Measurements from ENCODE around the gene ATP8A2. TPM values are rescaled to one million over a fixed set of nuclear protein-coding genes. Genes with fewer than 3 reads are reported as not detected.
"Not testable (repeated sequence)": the region's sequence is repeated elsewhere in the genome, so short reads cannot be mapped to it uniquely, and the experiment has no call there.

The ATP8A2 gene
- total RNA-seq, 2 experiments from 2014 or later, result 0.10 to 0.15 TPM

DNA sequence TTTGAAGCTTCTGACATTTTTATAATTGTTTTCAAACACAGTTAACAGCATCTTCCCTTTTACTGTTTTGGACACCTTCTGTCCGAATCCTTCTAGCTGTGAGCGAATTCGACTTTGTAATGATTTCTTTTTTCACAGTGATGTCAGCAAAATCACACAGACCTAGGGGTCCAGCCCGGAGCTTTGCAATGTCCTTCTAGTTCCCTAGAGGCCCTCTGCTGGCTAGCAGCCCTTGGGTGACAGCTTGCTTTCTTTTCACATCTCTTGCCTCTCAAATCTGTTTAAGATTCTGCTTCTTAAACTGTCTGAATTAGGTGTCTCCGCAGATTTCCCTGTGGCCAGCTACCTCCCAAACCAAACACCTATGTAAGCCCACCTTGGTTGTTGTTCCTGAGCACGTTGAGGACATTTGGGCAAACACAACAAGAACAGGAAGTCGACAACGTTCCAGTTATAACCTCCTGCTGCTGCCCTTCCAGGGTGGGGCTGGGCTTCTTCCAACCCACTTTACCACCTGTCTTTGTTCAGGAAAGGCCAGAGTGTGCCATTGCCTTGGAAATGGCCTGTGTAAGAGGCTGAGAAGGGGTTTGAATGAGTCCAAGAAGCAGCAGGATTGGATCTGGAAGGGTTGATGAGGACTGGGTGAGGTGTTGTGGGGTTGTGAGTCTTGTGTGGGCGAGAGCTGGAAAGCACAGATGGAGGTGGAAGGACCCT lies 123.1 kb downstream of the ATP8A2 start:
- ChIA-PET POLR2A (no interaction called here), CTCF (interaction anchor here (0.6 to 1.6 kb wide), 2 partner anchors 16 to 279 kb away, joined by 3 to 4 read pairs; no protein-coding TSS in a partner anchor)
- H3K4me3 Mint-ChIP-seq, result no peak overlapping the region
- no peaks in the 10 kb centered on the region for H3K36me3 Mint-ChIP-seq (ENCODE audit: low read depth)
- no peak overlapping the region for H3K27ac Mint-ChIP-seq
- no peak for DNase-seq
- H3K4me1 Mint-ChIP-seq, result no peaks in the 10 kb centered on the region
- peaks cover 2% of the 10 kb centered on the region for H3K27me3 Mint-ChIP-seq
- H3K9me3 Mint-ChIP-seq, result no peaks in the 10 kb centered on the region

DNA sequence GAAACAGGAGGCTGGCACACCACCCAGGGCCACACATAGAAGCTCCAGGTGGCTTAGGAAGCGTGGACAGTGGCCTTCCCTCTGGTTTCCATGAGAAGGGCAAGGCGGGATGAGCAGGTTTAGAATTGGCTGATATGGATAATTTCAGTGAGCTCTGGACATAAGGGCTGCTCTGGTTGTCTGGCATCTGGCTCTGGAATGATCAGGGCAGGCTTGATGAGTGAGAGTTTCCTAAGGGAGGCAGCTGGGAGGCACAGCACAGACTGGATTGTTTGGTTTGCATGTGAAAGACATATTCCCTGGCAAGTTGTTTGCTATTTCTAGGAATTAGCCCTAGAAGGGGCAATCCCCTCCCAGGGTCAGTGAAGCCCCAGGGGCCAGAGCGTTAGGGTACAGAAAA lies 129.5 kb downstream of the ATP8A2 start:
- Mint-ChIP-seq H3K36me3 (ENCODE audit: low read depth) (no peaks in the 10 kb centered on the region), H3K27ac (no peak overlapping the region), H3K27me3 (peaks cover 2% of the 10 kb centered on the region), H3K4me3 (no peak overlapping the region), H3K9me3 (no peaks in the 10 kb centered on the region), H3K4me1 (no peaks in the 10 kb centered on the region)
- CTCF ChIA-PET, result no interaction called here
- DNase-seq, result no peak
- POLR2A ChIA-PET, result no interaction called here

DNA sequence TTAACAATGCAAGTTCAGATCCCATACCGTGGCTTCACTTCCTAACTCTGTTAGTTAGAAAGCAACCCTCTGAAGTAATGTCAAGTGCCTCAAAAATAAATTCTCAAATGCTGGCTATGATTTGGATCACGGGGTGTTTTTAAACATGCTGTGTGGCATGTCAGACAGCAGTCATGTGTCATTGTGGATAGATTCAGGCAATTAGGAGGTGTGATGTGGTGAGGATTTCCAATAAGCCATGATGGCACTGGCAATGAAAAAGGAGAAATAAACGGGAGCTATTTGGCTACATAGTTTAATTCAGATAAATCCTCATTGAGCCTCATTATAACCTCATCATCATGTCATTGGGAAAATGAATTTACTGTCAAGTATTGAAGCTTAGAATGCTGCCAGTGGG lies 130.3 kb downstream of the ATP8A2 start:
- Mint-ChIP-seq H3K27me3 (peaks cover 2% of the 10 kb centered on the region), H3K27ac (no peak overlapping the region), H3K4me1 (no peaks in the 10 kb centered on the region), H3K4me3 (no peak overlapping the region), H3K9me3 (no peaks in the 10 kb centered on the region), H3K36me3 (ENCODE audit: low read depth) (no peaks in the 10 kb centered on the region)
- CTCF ChIA-PET, result no interaction called here
- no peak for DNase-seq
- POLR2A ChIA-PET, result no interaction called here

GRCh38 chr13:25502551-25502950 lies 130.8 kb downstream of the ATP8A2 start:
- DNase-seq, result no peak
- Mint-ChIP-seq H3K9me3 (no peaks in the 10 kb centered on the region), H3K27ac (no peak overlapping the region), H3K4me1 (no peaks in the 10 kb centered on the region), H3K4me3 (no peak overlapping the region), H3K27me3 (peaks cover 2% of the 10 kb centered on the region), H3K36me3 (ENCODE audit: low read depth) (no peaks in the 10 kb centered on the region)
- ChIA-PET POLR2A (no interaction called here), CTCF (no interaction called here)

DNA sequence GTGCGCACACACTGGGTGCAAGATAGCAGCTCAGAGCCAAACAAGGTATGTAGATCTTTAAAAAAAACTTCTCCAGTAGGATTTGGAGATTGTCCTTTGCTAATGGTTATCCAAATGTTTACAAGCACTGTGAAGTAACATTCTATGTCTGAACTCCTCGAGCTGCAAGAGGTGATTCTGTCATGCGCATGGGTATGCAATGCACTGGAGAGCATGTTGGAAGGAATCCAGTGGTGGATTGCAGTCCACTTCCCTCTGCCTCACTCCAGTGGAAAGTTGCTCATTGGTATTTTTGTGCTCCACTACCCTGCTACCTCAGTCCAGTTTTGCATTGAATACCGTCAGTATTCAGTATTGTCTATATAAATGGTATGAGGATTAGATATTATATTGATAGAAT lies 132.1 kb downstream of the ATP8A2 start:
- no peak overlapping the region for H3K27ac Mint-ChIP-seq

DNA sequence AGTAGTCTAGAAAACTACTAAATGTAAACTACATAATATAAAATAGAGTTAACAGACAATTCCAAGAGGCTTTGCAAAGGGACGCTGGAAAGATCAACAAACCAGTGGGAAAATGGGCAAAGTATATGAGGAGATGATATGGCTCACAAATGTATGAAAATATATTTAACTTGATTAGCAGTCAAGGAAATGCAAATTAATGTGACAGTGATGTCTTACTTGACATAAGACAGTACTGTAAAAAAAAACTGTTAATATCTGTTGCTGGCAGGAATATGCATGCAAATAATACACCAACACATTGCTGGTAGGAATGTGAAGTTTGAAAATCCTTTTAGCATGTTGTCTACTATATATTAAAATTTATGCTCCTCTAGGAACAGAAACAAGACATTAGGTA lies 136.1 kb downstream of the ATP8A2 start:
- DNase-seq, result no peak
- peaks cover 3% of the 10 kb centered on the region for H3K27me3 Mint-ChIP-seq
- no peak overlapping the region for H3K27ac Mint-ChIP-seq
- ChIA-PET CTCF (no interaction called here), POLR2A (no interaction called here)
- no peaks in the 10 kb centered on the region for H3K36me3 Mint-ChIP-seq (ENCODE audit: low read depth)
- H3K9me3 Mint-ChIP-seq, result peaks cover 3% of the 10 kb centered on the region
- no peaks in the 10 kb centered on the region for H3K4me1 Mint-ChIP-seq
- no peak overlapping the region for H3K4me3 Mint-ChIP-seq

More for the DNA sequence above, 132.1 kb downstream of the ATP8A2 start:
- ChIA-PET CTCF (no interaction called here), POLR2A (no interaction called here)
- Mint-ChIP-seq H3K9me3 (no peaks in the 10 kb centered on the region), H3K27me3 (peaks cover 5% of the 10 kb centered on the region), H3K36me3 (ENCODE audit: low read depth) (no peaks in the 10 kb centered on the region), H3K4me3 (no peak overlapping the region), H3K4me1 (no peaks in the 10 kb centered on the region)
- no peak for DNase-seq

GRCh38 chr13:25513060-25513459 lies 141.3 kb downstream of the ATP8A2 start:
- H3K27ac Mint-ChIP-seq, result not testable (repeated sequence)

DNA sequence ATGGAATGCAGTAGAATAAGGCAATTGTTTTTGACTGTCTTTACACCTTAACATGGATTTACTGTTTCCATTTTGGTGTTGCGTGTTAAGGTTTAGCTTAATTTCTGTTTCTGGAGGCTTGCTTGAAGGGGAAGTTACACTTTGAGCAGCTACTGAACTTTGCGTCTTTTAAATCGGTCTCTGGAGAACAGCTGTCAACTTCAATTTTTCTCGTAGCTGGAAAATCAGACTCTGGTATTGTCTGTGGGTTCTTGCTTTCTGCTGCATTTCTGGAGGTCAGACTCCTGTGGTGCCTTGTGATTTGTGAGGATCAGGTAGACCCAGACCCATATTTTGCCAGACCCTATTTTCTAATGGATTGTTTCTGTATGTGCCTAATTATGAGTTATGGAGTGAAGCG lies 146.7 kb downstream of the ATP8A2 start:
- peaks cover 4% of the 10 kb centered on the region for H3K27me3 Mint-ChIP-seq
- no peak overlapping the region for H3K27ac Mint-ChIP-seq
- POLR2A ChIA-PET, result no interaction called here
- DNase-seq, result no peak
- CTCF ChIA-PET, result no interaction called here
- H3K9me3 Mint-ChIP-seq, result peaks cover 2% of the 10 kb centered on the region
- no peaks in the 10 kb centered on the region for H3K36me3 Mint-ChIP-seq (ENCODE audit: low read depth)
- H3K4me3 Mint-ChIP-seq, result no peak overlapping the region
- no peaks in the 10 kb centered on the region for H3K4me1 Mint-ChIP-seq

More at GRCh38 chr13:25513060-25513459, 141.3 kb downstream of the ATP8A2 start:
- H3K27me3 Mint-ChIP-seq; H3K4me3 Mint-ChIP-seq; H3K36me3 Mint-ChIP-seq (ENCODE audit: low read depth); CTCF ChIA-PET; POLR2A ChIA-PET; H3K9me3 Mint-ChIP-seq; DNase-seq; H3K4me1 Mint-ChIP-seq: not testable (repeated sequence)

DNA sequence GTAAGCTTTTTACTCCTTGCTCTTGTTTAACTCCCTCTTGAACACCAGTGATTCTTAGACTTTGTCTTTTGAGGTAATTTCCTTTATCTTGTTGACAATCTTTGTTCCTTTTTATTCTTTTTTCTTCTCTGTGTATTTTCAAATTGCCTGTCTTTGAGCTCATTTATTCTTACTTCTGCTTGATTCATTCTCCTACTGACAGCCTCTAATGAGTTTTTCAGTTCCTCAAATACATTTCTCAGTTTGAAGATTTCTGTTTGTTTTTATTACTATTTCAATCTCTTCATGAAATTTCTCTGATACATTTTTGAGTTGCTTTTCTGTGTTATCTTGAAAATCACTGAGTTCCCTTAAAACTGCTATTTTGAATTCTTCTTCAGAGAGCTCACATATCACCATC lies 154.1 kb downstream of the ATP8A2 start:
- POLR2A ChIA-PET, result no interaction called here
- Mint-ChIP-seq H3K4me3 (no peak overlapping the region), H3K27ac (no peak overlapping the region), H3K27me3 (peaks cover 6% of the 10 kb centered on the region), H3K9me3 (peaks cover 9% of the 10 kb centered on the region), H3K36me3 (ENCODE audit: low read depth) (no peaks in the 10 kb centered on the region), H3K4me1 (no peaks in the 10 kb centered on the region)
- CTCF ChIA-PET, result no interaction called here
- no peak for DNase-seq

DNA sequence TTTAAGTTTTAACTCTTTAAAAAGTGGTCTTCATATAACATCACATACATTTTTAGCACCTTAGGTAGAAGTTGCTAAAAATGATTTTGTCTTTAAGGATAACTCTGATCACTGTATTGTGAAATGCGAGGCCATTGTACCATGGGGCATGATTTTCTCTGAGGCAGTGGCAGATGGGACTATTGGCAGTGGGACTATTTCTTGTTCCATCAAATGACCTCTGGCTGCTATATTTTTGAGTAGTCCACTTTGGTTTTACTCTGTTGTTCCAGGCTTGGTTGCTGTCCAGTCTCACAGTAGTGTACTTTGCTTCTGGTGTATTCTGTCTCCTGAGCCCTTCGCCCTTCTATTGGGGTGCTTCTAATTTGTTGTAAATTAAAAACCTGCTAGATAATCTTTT lies 156.5 kb downstream of the ATP8A2 start:
- Mint-ChIP-seq H3K4me1 (no peaks in the 10 kb centered on the region), H3K9me3 (peaks cover 7% of the 10 kb centered on the region), H3K27me3 (peaks cover 6% of the 10 kb centered on the region), H3K27ac (no peak overlapping the region), H3K36me3 (ENCODE audit: low read depth) (no peaks in the 10 kb centered on the region), H3K4me3 (no peak overlapping the region)
- ChIA-PET POLR2A (no interaction called here), CTCF (interaction anchor here (0.6 kb wide), 1 partner anchor 382 kb away, joined by 3 read pairs; no protein-coding TSS in a partner anchor)
- DNase-seq, result no peak

- H3K9me3 Mint-ChIP-seq, result peaks cover 7% of the 10 kb centered on the region
- no peak overlapping the region for H3K4me3 Mint-ChIP-seq
- POLR2A ChIA-PET, result no interaction called here
- no peaks in the 10 kb centered on the region for H3K4me1 Mint-ChIP-seq
- H3K36me3 Mint-ChIP-seq (ENCODE audit: low read depth), result no peaks in the 10 kb centered on the region
- peaks cover 4% of the 10 kb centered on the region for H3K27me3 Mint-ChIP-seq
- CTCF ChIA-PET, result no interaction called here
- no peak overlapping the region for H3K27ac Mint-ChIP-seq
- DNase-seq, result no peak
Observed at GRCh38 chr13:25529425-25529824, 157.7 kb downstream of the ATP8A2 start.

DNA sequence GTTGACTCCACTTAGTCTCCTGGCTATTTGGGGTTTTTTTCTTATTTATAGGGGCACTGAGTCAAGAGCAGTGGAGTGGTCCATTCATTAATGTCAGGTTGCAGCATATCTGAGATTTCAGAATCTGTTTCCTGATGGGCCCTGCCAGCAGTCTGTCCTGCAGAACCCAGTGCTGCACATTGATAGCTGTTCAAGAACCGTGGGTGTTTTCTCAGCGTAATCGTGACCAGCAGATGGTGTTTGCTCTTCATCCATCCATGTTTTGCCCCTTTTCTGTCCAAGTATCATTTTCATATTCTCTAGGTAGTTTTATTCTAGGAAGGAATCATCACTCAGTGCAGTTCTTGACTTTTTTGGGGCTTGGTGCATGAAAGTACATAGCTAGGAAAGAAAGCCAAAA lies 166.5 kb downstream of the ATP8A2 start:
- Mint-ChIP-seq H3K9me3 (no peaks in the 10 kb centered on the region), H3K36me3 (ENCODE audit: low read depth) (no peaks in the 10 kb centered on the region), H3K4me1 (no peaks in the 10 kb centered on the region), H3K27me3 (peaks cover 5% of the 10 kb centered on the region), H3K27ac (no peak overlapping the region), H3K4me3 (no peak overlapping the region)
- no peak for DNase-seq
- CTCF ChIA-PET, result no interaction called here
- POLR2A ChIA-PET, result no interaction called here

DNA sequence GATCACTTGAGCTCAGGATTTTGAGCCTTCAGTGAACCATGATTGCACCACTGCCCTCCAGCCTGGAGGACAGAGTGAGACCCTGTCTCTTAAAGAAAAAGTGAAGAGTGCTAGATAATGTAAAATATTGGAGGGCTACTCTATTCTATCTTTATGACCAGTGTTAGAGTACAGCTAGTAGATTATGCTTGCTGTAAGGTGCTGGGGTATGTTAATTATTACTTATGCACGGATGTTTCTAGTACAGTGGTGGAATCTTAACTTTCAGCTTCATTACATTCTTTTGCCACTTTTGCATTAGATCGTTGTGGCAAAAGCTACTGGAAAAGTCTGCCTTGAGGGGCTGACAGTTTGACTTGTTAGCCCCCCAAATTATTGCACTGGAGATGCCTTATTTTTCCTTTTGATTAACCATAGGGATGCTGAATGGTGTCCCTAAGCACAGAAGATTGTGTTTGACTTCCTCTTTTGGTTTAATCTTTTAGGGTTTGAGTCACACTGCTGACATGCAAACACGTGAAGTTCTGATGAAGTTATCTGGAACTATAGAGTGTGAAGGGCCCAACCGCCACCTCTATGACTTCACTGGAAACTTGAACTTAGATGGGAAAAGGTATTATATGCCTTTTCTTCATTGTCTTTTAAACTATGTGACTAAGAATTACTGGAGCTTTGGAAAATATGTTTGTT lies 169.8 kb downstream of the ATP8A2 start:
- Mint-ChIP-seq H3K27ac (no peak overlapping the region), H3K4me3 (no peak overlapping the region), H3K36me3 (ENCODE audit: low read depth) (no peaks in the 10 kb centered on the region), H3K9me3 (no peaks in the 10 kb centered on the region), H3K4me1 (no peaks in the 10 kb centered on the region), H3K27me3 (peaks cover 9% of the 10 kb centered on the region)
- ChIA-PET CTCF (no interaction called here), POLR2A (no interaction called here)
- no peak for DNase-seq

DNA sequence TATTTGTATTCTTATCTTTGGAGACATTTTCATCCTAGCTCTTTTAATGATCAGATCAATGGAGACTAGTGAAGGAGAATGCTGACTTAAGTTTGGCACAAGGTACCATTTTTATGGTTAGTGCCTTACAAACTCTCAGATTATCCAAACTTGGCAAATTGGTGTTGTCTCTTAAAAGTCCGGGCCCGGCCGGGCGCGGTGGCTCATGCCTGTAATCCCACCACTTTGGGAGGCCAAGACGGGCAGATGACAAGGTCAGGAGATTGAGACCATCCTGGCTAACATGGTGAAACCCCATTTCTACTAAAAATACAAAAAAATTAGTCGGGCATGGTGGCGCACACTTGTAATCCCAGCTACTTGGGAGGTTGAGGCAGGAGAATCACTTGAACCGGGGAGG lies 177.2 kb downstream of the ATP8A2 start:
- H3K36me3 Mint-ChIP-seq (ENCODE audit: low read depth); POLR2A ChIA-PET: not testable (repeated sequence)

More for the DNA sequence above, 177.2 kb downstream of the ATP8A2 start:
- H3K27ac Mint-ChIP-seq, H3K4me1 Mint-ChIP-seq, H3K27me3 Mint-ChIP-seq, H3K4me3 Mint-ChIP-seq, DNase-seq, CTCF ChIA-PET, H3K9me3 Mint-ChIP-seq: not testable (repeated sequence)
